ENCODE data around the gene CIRBP. TPM values are rescaled to one million over a fixed set of nuclear protein-coding genes. Genes with fewer than 3 reads are reported as not detected.
A peak's percentile ranks its signal among the peaks of the same experiment; 100 is the strongest.

The CIRBP gene
- total RNA-seq, 1 donor from 2014 or later = 315 TPM

GRCh38 chr19:1266916-1267476 is 2.1 kb upstream of the CIRBP start:
- peaks cover 17% of the 10 kb centered on the region for H3K27me3 Mint-ChIP-seq (ENCODE audit: unreplicated experiment)
- TF ChIP-seq, protein P1, sequence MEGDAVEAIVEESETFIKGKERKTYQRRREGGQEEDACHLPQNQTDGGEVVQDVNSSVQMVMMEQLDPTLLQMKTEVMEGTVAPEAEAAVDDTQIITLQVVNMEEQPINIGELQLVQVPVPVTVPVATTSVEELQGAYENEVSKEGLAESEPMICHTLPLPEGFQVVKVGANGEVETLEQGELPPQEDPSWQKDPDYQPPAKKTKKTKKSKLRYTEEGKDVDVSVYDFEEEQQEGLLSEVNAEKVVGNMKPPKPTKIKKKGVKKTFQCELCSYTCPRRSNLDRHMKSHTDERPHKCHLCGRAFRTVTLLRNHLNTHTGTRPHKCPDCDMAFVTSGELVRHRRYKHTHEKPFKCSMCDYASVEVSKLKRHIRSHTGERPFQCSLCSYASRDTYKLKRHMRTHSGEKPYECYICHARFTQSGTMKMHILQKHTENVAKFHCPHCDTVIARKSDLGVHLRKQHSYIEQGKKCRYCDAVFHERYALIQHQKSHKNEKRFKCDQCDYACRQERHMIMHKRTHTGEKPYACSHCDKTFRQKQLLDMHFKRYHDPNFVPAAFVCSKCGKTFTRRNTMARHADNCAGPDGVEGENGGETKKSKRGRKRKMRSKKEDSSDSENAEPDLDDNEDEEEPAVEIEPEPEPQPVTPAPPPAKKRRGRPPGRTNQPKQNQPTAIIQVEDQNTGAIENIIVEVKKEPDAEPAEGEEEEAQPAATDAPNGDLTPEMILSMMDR (IDR thresholded peaks at IDR 0.05; ENCODE audit: unreplicated experiment) = peak; percentile 100
- peaks cover 31% of the 10 kb centered on the region for H3K4me1 Mint-ChIP-seq (ENCODE audit: unreplicated experiment)
- H3K36me3 Mint-ChIP-seq (ENCODE audit: low read depth, unreplicated experiment) = peaks cover 13% of the 10 kb centered on the region
- peak; percentile 89 for DNase-seq (ENCODE audit: low spot score)
- H3K9me3 Mint-ChIP-seq (ENCODE audit: unreplicated experiment) = no peaks in the 10 kb centered on the region
- H3K27ac Mint-ChIP-seq (ENCODE audit: unreplicated experiment) = peak overlapping the region; percentile 72
- H3K4me3 Mint-ChIP-seq (ENCODE audit: unreplicated experiment) = peak overlapping the region; percentile 40

DNA sequence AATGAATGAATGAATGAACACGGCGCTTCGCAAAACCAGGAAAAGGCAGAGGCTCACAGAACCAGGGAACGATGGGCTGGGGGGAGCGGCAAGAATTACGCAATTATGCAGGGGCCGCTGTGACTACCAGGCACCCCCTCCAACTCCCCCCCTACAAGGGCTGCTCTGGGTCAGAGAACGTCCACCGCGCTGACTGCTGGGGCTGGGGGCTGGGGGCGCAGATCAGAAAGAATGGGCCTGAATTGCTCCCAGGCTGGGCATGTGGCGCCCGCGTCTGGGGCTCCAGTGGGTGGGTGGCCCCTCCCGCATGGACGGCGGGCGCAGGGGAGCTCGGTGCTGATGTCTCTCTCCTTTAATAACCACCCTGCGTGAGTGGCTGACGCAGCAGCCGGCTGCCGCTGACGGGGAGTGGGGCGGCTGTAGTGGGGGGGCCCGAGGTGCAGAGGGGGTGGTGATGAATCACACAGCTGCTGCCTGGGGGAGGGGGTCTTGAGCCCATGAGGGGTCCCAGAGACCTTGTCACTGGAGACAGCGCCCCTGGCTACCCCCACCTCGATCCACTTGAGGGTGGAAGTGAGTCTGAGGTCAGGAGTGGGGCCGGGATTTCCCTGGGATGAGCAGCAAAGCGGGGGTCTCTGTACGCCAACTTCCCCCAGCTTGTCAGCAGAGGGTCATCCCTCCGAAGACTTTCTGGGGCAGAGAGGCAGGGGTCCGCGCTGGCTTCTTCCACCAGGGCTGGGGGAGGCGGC is 1.5 kb upstream of the CIRBP start:
- Mint-ChIP-seq H3K27me3 (ENCODE audit: unreplicated experiment) (peaks cover 20% of the 10 kb centered on the region), H3K4me1 (ENCODE audit: unreplicated experiment) (peaks cover 30% of the 10 kb centered on the region), H3K27ac (ENCODE audit: unreplicated experiment) (peak overlapping the region; percentile 72), H3K9me3 (ENCODE audit: unreplicated experiment) (no peaks in the 10 kb centered on the region), H3K4me3 (ENCODE audit: unreplicated experiment) (peak overlapping the region; percentile 40), H3K36me3 (ENCODE audit: low read depth, unreplicated experiment) (peaks cover 17% of the 10 kb centered on the region)
- TF ChIP-seq, protein P1 (IDR thresholded peaks at IDR 0.05; ENCODE audit: unreplicated experiment) = no peak
- DNase-seq (ENCODE audit: low spot score) = no peak

GRCh38 chr19:1268226-1269064 is 687 bp upstream of the CIRBP start:
- peaks cover 23% of the 10 kb centered on the region for H3K36me3 Mint-ChIP-seq (ENCODE audit: low read depth, unreplicated experiment)
- peaks cover 23% of the 10 kb centered on the region for H3K27me3 Mint-ChIP-seq (ENCODE audit: unreplicated experiment)
- DNase-seq (ENCODE audit: low spot score) = no peak
- H3K4me1 Mint-ChIP-seq (ENCODE audit: unreplicated experiment) = peaks cover 35% of the 10 kb centered on the region
- H3K4me3 Mint-ChIP-seq (ENCODE audit: unreplicated experiment) = peak overlapping the region; percentile 83
- peak overlapping the region; percentile 76 for H3K27ac Mint-ChIP-seq (ENCODE audit: unreplicated experiment)
- TF ChIP-seq, protein P1 (IDR thresholded peaks at IDR 0.05; ENCODE audit: unreplicated experiment) = no peak
- no peaks in the 10 kb centered on the region for H3K9me3 Mint-ChIP-seq (ENCODE audit: unreplicated experiment)

DNA sequence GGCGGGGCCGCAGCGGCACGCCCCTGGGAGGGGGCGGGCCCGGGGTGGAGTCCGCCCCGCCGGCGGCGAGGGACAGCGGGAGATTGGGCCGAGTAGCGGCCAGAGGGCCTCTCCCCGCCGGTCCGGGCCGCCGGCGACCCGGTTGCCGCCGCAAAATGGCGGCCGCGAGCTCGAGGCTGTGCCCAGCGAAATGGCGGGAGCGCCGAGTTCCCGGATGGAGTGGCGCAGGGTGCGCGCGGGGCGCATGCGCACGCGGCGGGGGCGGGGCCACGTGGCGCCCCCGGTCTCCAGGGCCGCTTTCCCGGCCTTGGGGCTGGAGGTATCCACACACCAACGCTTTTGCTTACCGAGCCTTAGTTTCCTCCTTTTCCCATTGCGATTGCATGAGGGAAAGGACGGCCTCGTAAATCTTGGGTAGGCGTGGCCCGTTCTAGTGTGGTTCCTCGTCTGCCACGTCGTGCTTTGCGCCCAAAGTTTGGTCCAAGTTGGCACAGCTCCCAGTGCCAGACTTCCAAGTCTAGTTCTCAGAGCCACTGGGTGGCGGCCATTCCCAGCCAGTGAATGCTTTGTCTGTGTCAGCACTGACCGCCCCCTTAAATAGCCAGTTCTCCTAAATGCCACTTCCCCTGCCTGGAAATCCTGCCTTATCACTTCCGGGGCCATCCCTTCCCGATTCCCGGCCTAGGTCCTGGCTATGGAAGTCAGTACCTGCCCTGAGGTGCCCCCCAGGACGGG is 513 bp downstream of the CIRBP start:
- DNase-seq (ENCODE audit: low spot score) = peak; percentile 89
- Mint-ChIP-seq H3K27me3 (ENCODE audit: unreplicated experiment) (peaks cover 24% of the 10 kb centered on the region), H3K4me3 (ENCODE audit: unreplicated experiment) (peak overlapping the region; percentile 94), H3K4me1 (ENCODE audit: unreplicated experiment) (peaks cover 42% of the 10 kb centered on the region), H3K9me3 (ENCODE audit: unreplicated experiment) (no peaks in the 10 kb centered on the region), H3K36me3 (ENCODE audit: low read depth, unreplicated experiment) (peaks cover 30% of the 10 kb centered on the region), H3K27ac (ENCODE audit: unreplicated experiment) (peak overlapping the region; percentile 91)
- TF ChIP-seq, protein P1 (IDR thresholded peaks at IDR 0.05; ENCODE audit: unreplicated experiment) = no peak

All from endothelial cell (in vitro differentiated cells).